ENCODE results near the gene EPHB2. TPM values are rescaled to one million over a fixed set of nuclear protein-coding genes. Genes with fewer than 3 reads are reported as not detected.

The EPHB2 gene
- total and polyA plus RNA-seq, 2 of the 8 experiments (the other 6 are each of a cell fraction or from before 2014, with no cell fraction given): 15.8 to 17.2 TPM

DNA sequence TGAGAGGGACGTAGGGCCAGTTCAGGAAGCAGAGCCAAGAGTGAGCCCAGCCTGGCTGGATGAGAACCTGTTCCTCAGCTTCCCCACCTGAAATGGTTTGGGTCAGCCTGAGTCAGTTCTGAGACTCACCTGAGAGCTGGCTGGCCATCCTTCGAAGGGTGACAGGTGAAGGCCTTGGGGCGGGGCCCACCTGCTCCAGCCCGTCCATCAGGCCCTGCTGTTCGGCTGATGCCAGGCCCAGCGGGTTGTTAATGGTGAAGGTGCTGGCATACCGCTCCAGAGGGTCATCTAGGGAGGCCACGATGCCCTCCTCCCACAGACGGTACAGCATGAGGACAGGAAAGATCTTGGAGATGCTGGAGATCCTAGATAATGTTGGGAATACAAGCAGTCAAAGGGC lies 247.9 kb downstream of the EPHB2 start:
- DNase-seq (ENCODE audit: low read depth in 1 of 2, low spot score in 2 of 2) (no peak), FAIRE-seq (no peak)
- H3K56ac ChIP-seq (replicated peaks; ENCODE audit: insufficient read length, low read depth, low read length): no peak overlapping the region
- no peak overlapping the region for H3K18ac ChIP-seq (ENCODE audit: extremely low read depth, low read length)
- WGBS, 2 experiments (ENCODE audit: extremely low coverage in 1 of 2, insufficient coverage in 1 of 2, insufficient read length in 1 of 2, insufficient replicate concordance in 2 of 2, low coverage in 1 of 2, low lambda C conversion rate in 2 of 2, missing lambda C conversion rate in 1 of 2): 92% methylated on average over 9 of the region's 9 CpGs; no CpG with 5 or more reads in 1 of the 2 experiments
- no peaks in the 10 kb centered on the region for H3K79me2 ChIP-seq (ENCODE audit: control insufficient read depth in 1 of 2, insufficient read depth in 2 of 2, low read length in 2 of 2)
- H3K4me1 ChIP-seq (replicated peaks in 1 of 4; ENCODE audit: control insufficient read depth in 3 of 4, insufficient read depth in 4 of 4, low read length in 3 of 4): no peaks in the 10 kb centered on the region
- H3K79me1 ChIP-seq (ENCODE audit: low read depth, low read length): no peaks in the 10 kb centered on the region
- no peaks in the 10 kb centered on the region for H4K20me1 ChIP-seq (replicated peaks in 1 of 2; ENCODE audit: control insufficient read depth in 1 of 2, insufficient read depth in 2 of 2, low read length in 2 of 2)
- POLR2A ChIA-PET (ENCODE audit: partially characterized antibody): interaction anchor here (0.6 kb wide), 1 partner anchor 785 kb away, joined by 4 read pairs; no protein-coding TSS in a partner anchor
- H2BK20ac ChIP-seq (ENCODE audit: low read length): no peak overlapping the region
- no peak overlapping the region for H3K27ac ChIP-seq (ENCODE audit: low read depth, low read length)
- peaks cover 0 to 7% (median 4%) of the 10 kb centered on the region in 4 experiments; a peak in 3 of 7 replicates for H3K27me3 ChIP-seq (replicated peaks in 1 of 4; ENCODE audit: control insufficient read depth in 3 of 4, extremely low read depth in 1 of 4, insufficient read depth in 3 of 4, low read length in 3 of 4)
- CTCF ChIA-PET (ENCODE audit: partially characterized antibody): no interaction called here
- no peaks in the 10 kb centered on the region for H3K23me2 ChIP-seq (ENCODE audit: low read depth, low read length)
- no peak overlapping the region for H3K23ac ChIP-seq (ENCODE audit: insufficient read length)
- no peak overlapping the region for H3K4me2 ChIP-seq (ENCODE audit: insufficient read depth in 1 of 2, low read depth in 2 of 2, low read length in 2 of 2)
- H4K91ac ChIP-seq (replicated peaks; ENCODE audit: insufficient read length, low read length): no peak overlapping the region
- H3K4ac ChIP-seq (replicated peaks; ENCODE audit: insufficient read length, low read depth, low read length): no peak overlapping the region
- H4K5ac ChIP-seq (ENCODE audit: insufficient read length, low read depth, low read length): no peak overlapping the region
- H2BK12ac ChIP-seq (ENCODE audit: low read depth, low read length): no peak overlapping the region
- no peak overlapping the region for H2BK15ac ChIP-seq (ENCODE audit: low read length)
- H2BK120ac ChIP-seq (replicated peaks; ENCODE audit: low read depth, low read length): no peak overlapping the region
- H3K36me3 ChIP-seq (ENCODE audit: control insufficient read depth in 2 of 4, insufficient read depth in 4 of 4, low read length in 3 of 4): no peaks in the 10 kb centered on the region
- no peak overlapping the region for H3K14ac ChIP-seq (ENCODE audit: insufficient read length)
- no peak overlapping the region for H2AFZ ChIP-seq (ENCODE audit: low read length)
- H4K8ac ChIP-seq (ENCODE audit: extremely low read depth, insufficient read depth, low read length): no peak overlapping the region
- H2BK5ac ChIP-seq (ENCODE audit: low read depth, low read length): no peak overlapping the region
- H3K9me3 ChIP-seq (ENCODE audit: insufficient read depth in 2 of 2, low read depth in 1 of 2, low read length in 1 of 2): no peaks in the 10 kb centered on the region
- no peak overlapping the region for H2AK5ac ChIP-seq (ENCODE audit: low read depth, low read length)
- H3K4me3 ChIP-seq (ENCODE audit: extremely low read depth in 1 of 4, insufficient read depth in 2 of 4, low read depth in 3 of 4, low read length in 4 of 4): no peak overlapping the region
- H3K9ac ChIP-seq (replicated peaks in 1 of 4; ENCODE audit: extremely low read depth in 1 of 4, low read depth in 3 of 4, low read length in 3 of 4): no peak overlapping the region
- TF ChIP-seq ZNF274 (IDR thresholded peaks at IDR 0.05; ENCODE audit: borderline replicate concordance, extremely low read depth, low read length) (no peak), POU5F1 (IDR thresholded peaks at IDR 0.05; ENCODE audit: low read depth, low read length) (no peak), SRF (IDR thresholded peaks at IDR 0.05; ENCODE audit: low read depth, low read length) (no peak), TAF7 (optimal IDR thresholded peaks at IDR 0.05; ENCODE audit: borderline replicate concordance, low read depth, low read length) (no peak), JUND (IDR thresholded peaks at IDR 0.05; ENCODE audit: low read length) (no peak), TEAD4 (IDR thresholded peaks at IDR 0.05; ENCODE audit: low read depth, low read length) (no peak), SP4 (IDR thresholded peaks at IDR 0.05; ENCODE audit: low read length) (no peak), BACH1 (IDR thresholded peaks at IDR 0.05; ENCODE audit: low read length) (no peak), SAP30 (IDR thresholded peaks at IDR 0.05; ENCODE audit: insufficient read depth, insufficient replicate concordance, low read length) (no peak), TCF12 (IDR thresholded peaks at IDR 0.05; ENCODE audit: low read depth, low read length) (no peak), SUZ12 (IDR thresholded peaks at IDR 0.05; ENCODE audit: low read length) (no peak), NANOG (IDR thresholded peaks at IDR 0.05; ENCODE audit: insufficient read depth, low read depth, low read length, poor library complexity, severe bottlenecking) (no peak), JUN (IDR thresholded peaks at IDR 0.05; ENCODE audit: low read depth, low read length) (no peak), RNF2 (IDR thresholded peaks at IDR 0.05; ENCODE audit: borderline replicate concordance, low read depth, low read length, missing control alignments, poor library complexity, severe bottlenecking) (no peak), KDM4A (IDR thresholded peaks at IDR 0.05; ENCODE audit: low read depth, low read length, severe bottlenecking) (no peak)
